Caki2 (cell line): ENCODE measurements around the gene HSPB9. TPM values are rescaled to one million over a fixed set of nuclear protein-coding genes. Genes with fewer than 3 reads are reported as not detected.

Experiments
- DNase-seq: peaks from one replicate; pipeline ENCODE4 v3.0.0-alpha.2; 2015; ENCODE audit warnings: low read depth
- in situ Hi-C: cut with HindIII; loops from 2 replicates; pipeline ENCODE4 v1.10.0; 2016; ENCODE audit warnings: low sequenced_read_pairs, low pct_unique_long_range_greater_than_20kb, mixed read lengths
- total RNA-seq: library from RNA; depleted of rRNA; stranded (reverse); fragments of >200 nt; shearing (Covaris generic); gene quantifications from 2 replicates; pipeline ENCODE4 v1.2.3, GENCODE V29; 2014; ENCODE audit warnings: low replicate concordance

Gene HSPB9
- total RNA-seq, 1 experiment from 2014 or later: 0.20 TPM

DNA sequence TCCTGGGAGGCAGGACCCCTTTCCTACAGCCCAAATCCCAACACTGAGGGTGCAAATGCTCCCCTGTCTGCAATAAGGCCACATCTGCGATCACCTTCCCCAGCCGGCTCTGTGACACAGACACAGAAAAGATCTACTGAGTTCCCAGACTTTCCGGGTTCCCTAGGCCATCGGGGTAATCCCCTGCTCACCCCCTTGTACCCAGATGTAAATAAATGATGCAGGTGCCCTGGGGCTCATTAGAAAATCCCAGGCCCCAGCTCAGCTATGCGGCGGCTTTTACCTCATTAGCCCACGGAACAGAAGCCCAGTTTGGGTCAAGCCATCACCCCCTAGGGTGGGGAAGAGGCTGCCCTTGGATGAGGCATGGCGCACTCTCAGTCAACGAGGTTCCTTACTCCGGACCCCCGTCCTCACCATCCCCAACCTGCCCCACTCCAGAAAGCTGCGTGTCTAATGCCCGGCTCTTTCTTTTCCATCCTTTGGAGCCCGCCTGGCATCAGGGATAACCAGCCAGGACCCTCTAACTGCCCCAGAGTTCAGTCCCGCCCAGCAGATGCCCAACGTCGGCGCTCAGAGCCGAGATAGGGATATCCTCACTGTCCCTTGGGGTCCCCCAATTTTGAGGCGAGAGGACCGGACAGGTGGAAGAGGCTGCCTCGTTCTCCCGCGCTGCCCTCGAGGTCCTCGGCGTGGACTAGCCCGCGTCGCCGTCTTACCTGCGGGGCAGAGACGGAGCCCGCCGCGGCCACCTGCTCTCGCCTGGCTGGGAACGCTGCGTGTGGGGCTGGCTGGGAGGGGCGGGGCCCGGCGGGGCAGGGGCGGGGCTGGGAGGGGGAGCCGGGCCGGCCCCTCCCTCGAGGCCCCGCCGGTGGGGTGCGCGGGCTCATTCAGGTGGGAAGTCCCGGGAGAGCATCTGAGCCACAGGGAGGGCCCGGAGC lies 24.6 kb upstream of the HSPB9 start, which contains the start of gene ZNF385C:
TSS of gene ZNF385C (minus strand) at position 783 of the 941 bp plus-strand sequence. CDS start 35,417 bp downstream, outside the sequence.
- in situ Hi-C loops: no loop called here
- no peak for DNase-seq

DNA sequence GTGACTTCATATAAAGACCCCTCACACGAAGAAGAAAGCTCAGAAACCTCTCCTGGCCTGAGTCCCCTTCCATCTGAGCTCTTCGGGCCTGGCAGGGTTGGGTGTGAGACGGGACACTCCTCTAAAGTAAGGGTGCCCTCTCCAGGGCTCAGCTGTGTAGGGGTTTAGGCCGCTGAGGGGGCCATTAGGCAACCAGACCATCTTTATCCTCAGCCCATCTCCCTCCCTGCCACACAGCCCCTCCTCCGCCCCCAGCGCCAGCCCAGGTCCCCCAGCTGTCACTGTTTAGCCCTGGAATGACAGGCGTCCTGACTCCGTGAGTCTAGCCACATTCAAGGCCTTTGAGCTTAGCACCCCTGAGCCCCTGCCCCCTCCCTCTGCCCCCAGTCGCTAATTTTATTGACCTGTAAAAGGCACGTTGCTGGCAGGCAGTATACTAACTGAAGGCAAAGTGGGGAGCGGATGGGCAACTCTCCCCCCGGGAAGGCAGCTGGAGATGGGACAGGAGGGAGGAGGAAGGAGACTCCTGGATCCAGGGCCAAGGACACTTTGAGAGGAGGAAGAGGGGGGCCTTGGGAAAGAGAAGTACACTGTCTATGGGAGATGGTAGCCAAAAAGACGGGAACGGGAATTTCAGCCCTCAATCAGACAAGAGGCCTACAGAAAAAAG lies 23.7 kb upstream of the HSPB9 start:
- no peak for DNase-seq
- in situ Hi-C loops: no loop called here

DNA sequence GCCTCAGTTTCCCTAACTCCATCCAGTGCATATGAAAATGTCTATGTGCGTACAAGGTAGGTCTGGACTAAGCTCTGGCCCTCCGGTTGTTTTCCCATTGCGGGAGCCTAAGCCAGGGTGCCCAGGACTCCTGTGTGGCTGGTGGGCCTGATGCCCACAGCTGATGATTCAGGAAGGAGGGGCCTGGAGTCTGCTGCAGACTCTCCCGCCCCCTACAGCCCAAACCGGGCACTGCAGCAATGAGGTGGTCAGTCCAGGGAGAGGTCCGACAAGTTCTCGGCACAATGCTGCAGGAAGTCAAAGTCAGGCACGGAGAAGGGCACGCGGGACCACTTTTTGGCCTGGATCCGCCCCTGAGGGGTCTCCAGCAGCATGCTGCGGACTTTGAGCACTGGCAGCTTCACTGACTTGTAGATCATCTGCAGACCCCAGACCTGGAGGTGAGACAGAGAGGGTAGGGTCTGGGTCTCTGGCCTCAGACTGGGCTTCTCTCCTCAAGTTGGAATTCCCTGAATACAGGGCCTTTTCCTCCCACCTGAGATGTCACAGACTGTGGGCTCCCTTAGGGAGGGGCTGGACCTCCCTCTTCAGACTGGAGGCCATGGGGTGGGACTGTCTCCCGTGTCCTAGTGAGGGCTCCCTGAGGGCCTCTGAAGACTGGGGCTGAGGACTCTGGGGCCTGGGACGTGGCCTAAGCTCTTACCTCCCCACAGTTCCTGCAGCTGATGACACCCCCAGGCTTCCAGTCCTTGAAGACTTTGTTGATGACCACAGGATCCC lies 20.9 kb upstream of the HSPB9 start:
- DNase-seq: peak; percentile 34

DNA sequence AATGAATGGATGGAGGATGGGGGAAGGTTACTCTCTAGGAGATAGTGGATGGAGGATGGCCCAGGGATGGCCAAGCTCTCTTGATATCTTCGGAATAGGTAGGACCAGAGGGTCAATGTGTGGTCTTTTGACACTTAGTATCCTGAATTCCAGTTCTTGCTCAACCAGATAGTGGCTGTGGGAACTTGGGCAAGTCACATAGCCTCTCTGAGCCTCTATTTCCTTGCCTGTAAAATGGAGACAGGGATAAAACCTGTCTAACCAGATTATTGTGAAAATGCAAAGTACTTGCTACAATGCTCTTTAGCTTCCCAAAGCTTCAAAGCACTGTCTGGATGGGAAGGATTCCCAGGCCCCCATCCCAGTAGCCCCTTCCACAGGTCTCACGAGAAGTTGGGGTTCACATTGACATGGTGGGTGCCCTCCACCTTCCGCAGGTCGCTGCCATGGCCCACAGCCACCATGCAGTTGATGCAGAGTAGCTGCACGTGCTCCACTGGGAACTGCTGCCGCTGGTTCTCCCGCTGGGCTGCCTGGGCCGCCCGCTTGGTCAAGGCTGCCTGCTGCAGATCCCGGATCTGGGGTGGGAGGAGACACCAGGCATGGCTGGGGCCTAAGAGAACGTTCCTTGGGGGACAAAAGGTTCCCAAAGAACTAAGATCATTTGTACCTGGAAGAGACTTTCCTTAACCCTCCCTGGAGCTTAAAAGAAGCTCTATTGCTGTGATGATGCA lies 19.2 kb upstream of the HSPB9 start:
- in situ Hi-C loops: no loop called here
- DNase-seq: no peak

More for the DNA sequence above, 20.9 kb upstream of the HSPB9 start:
- in situ Hi-C loops: no loop called here

DNA sequence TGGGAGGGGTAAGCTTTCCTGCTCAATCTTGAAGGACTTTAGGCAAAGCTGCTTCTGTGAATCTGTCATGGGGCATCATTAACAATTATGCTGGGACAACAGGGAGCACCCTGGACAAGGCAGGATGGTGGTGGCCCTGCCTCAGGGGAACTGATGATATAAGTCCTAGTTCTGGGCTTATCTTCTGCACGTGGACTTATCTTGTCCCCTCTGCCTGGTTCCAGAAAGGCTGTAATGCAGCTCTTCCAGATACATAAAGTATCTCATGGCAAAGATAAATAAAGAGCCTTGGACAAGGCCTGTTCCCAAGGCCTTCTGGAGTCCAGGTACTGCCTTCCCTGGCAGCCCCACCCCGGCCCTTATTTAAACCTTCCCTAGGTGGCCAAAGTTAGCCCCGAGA lies 18.3 kb upstream of the HSPB9 start:
- in situ Hi-C loops: no loop called here
- no peak for DNase-seq

DNA sequence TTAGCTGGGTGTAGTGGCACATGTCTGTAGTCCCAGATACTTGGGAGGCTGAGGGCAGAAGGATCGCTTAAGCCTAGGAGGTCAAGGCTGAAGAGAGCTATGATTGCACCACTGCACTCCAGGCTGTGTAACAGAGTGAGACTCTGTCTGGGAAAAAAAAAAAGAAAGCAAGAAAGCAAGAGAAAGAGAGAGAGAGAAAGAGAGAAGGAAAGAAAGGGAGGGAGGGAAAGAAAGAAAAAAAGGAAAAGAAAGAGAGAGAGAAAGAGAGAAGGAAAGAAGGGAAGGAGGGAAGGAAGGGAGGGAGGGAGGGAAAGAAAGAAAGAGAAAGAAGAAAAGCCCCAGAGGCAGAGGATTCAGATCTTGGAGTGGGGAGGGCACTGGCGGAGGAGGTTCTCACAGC lies 16.6 kb upstream of the HSPB9 start:
- DNase-seq: no peak
- in situ Hi-C loops: no loop called here

DNA sequence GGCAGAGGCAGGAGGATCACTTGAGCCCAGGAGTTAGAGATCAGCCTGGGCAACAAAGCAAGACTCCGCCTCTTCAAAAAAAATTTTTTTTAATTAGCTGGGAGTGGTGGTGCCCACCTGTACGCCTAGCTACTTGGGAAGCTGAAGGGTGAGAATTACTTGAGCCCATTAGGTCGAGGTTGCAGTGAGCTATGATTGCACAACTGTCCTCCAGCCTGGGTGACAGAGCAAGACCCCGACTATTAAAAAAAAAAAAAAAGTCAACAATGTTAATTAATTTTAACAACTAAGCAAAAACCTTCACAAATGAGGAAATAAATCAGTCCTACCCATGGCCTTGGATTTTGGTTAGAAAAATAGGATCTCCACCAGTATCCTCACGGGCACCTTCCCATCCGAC lies 15.5 kb upstream of the HSPB9 start:
- DNase-seq: no peak
- in situ Hi-C loops: no loop called here

DNA sequence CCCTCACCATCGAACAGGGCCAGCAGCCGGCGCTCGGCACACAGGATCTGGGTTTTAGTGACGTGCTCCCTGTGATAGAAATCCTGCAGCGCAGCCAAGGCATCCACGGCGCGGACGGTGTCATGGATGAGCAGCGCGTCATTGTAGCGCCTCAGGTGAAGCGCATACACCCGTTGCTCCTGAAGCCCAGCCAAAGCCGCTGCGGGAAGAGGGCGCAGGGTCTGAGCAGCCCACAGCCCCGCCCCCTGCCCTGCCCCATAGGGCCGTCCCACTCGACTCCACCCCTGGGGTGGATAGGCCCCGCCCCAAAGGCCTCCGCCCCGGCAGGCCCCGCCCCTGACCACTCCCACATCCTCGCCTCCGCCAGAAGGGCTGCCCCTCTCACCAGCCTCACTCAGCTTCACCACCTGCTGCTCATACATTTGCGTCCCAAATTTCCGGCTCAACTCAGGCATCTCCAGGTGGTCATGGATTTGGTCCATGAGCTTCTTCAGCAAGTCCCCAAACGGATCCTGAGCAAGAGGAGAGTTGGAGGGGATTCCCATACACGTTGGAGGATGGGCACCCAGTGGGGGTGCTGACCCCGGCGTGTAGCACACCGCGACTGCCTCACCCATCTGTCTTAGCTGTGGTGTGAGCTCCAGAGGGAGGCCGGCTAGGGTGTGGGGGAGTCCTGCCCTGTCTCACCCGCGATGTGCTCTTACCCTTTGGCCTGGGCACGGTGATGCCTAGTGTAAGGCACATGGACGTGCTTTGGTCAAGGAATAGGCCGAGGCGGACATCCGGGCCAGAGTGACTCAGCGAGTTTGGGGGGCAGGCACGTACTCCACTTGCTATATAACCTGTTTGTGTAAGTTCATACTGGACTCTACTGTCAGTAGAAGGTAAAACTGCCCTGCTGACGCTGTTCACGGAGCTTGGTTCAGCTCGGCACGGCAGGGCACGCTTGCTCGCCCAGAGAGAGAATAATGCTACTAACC lies 14.7 kb upstream of the HSPB9 start:
- no peak for DNase-seq
- in situ Hi-C loops: no loop called here

DNA sequence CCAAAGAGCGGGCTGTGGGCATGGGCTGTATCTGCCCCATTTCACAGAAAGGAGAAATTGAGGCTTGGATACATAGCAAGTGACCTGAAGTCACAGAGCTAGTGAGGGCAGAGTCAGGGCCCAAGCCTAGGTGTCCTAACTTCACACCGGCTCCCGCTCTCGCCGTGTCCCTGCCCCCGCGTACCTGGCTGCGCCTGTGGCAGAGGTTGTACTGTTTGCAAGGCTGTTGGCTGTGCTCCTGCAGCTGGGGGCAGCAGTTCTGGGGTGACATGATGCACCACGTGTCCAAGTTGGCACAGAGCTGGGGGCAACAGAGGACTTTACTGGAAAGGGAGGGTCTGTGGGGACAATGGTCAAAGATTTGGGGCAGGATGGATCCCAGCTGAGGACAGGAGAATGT lies 13.5 kb upstream of the HSPB9 start:
- no peak for DNase-seq
- in situ Hi-C loops: no loop called here

DNA sequence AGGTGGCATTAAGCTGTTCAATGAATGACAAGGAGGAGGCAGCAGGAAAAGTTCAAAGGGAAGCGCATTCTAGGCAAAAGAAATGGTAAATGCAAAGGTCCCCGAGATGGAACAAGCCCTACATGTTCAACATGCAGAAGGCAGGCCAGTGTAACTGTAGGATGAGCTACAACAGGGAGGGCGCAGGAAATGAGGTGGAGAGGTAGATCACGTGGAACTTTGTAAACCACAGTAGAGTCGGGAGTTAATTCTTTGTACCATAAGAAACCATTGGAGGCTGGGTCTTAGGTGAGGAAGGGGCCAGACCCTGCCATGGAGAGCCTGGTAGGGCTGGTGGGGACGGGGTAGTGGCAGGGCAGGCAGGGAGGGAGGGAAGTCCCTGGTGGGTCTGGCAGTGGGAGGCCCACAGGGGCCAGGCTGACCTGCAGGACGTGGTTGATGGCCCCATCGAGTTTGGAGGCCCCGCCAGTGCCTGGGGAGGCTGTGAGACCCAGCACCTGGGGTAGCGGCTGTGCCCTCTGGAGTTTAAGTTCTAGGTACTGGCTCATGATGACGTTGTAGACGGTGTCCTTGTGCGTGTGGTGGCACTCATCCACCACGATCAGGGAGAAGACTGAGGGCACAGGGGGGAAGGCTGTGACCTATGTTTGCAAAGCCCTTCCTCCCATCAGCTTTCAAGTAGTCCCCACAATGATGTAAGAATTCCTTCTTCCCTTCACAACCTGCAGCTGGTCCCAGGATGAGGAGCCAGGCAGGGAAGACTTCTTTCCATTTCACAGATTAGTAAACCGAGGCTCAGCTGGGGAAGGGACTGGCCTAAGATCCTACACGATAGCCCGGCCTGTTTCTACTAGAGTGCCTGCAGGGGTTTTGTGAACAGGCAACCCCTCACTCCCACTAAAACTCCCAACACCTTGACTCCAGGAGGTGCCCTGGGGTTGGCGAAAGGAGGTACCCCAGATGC lies 12.0 kb upstream of the HSPB9 start:
- no peak for DNase-seq
- in situ Hi-C loops: no loop called here

DNA sequence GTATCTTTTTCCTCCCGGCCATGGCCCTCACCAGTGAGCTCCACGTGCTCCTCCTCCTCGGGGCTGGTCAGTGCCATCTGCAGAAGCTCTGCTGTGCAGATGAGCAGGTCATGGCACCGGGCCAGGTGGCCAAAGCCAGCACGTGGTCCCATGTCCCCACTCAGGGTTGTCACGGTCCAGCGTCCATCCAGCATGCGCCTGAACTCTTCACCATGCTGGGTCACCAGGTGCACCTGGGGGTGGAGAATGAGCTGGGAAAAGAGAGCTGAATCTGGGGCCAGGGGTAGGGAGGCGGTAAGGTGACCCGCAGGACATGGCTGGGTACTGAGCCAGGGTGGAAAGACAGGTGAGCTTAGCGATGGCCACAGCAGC lies 11.4 kb upstream of the HSPB9 start:
- in situ Hi-C loops: no loop called here
- DNase-seq: no peak

DNA sequence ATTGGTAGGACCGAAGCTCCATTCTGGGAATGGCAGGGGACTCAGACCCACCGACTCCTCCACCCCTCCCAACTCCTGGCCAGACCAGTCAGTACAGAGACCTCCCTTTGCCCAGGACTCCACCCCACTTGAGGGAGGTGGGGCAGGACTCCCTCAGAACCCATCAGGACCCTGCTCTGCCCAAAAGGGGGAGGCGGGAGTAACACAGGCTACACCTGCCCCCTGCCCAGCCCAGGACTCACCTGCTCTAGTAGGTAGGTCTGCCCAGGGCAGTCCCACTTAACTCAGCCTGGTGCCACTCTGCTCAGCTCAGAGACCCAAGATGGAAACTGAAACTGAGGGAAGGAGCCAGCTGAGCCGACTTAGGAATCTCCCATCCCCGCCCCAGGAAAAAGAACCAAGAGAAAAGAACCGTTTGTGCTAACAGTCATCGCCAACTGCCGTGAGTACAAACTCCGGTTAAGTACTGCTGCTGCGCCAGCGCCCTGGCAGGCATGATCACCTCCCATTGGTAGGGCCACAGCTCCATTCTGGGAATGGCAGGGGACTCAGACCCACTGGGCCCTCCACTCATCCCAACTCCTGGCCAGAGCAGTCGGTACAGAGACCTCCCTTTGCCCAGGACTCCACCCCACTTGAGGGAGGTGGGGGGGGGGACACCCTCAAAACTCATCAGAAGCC lies 10.6 kb upstream of the HSPB9 start:
- peak; percentile 49 for DNase-seq
- in situ Hi-C loops: no loop called here

DNA sequence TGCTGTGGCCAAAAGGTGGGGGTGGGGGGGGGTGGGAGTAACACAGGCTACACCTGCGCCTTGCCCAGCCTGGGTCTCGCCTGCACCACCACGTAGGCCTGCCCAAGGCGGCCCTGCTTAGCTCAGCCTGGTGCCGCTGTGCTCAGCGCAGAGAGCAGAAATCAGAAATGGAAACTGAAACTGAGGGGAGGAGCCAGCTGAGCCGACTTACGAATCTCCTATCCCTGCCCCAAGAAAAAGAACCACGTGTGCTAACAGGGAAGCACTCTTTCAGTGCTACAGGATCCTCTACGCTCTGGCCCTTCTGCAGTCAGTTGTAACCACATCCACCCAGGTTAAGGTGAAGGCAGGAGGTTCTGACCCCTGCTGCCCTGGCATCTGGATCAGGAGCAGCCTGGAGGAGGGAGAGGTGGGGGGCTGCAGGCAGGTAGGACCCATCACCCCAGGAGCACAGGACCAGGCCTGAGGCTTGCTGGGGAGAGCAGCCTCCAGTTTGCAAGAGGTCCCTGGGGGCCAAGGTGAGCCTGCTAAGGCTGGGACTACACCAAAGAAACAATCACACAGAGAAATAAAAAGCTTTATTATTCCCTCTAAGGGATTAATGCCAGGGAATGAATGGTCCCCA lies 9.9 kb upstream of the HSPB9 start, which contains the start of gene DHX58:
TSS of gene DHX58 (minus strand) at position 163 of the 625 bp plus-strand sequence. CDS start 822 bp downstream, outside the sequence.
- in situ Hi-C loops: no loop called here

DNA sequence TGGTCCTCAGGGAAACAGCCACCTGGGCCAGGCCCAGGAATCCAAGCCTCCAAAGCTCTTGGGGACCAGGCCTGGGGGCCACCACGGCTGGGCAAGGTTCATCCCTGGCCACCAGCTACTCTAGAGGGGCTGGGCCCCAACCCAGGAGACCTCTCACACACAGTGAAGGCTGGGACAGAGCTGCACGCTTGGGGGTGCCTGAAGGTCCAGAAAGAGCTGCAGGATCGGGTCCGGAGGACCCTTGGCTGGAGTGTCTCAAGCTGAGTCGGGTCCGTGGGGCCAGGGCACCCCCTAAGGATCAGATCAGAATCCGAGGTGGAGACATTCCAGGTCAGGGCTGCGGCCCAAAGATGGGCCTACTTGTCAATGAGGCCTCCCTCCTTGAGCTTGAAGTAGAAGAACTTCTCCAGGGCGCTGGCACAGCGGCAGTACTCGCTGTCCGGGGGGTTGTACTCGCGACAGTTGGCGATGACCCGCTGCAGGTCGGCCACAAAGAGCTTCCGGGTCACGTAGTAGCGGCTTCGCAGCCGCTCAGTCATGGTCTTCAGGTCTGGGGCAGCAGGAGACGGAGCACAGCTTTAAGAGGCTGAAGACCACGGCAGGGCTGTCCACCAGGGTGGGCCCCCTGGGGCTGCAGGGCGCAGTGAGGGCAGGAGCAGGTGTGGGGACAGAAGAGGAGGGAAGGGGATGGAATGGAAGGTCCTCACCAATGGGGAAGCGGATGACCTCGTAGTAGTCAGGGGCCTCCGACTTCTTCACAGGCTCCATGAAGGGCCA lies 9.1 kb upstream of the HSPB9 start:
- in situ Hi-C loops: no loop called here
- no peak for DNase-seq

More for the DNA sequence above, 9.9 kb upstream of the HSPB9 start, which contains the start of gene DHX58:
- DNase-seq: peak; percentile 82
